ENCODE measurements around the gene UBASH3A. TPM values are rescaled to one million over a fixed set of nuclear protein-coding genes. Genes with fewer than 3 reads are reported as not detected.

The UBASH3A gene
- total and polyA plus RNA-seq, 8 donors, result 0.18 to 4.6 (median 0.31) TPM; not detected in 1

DNA sequence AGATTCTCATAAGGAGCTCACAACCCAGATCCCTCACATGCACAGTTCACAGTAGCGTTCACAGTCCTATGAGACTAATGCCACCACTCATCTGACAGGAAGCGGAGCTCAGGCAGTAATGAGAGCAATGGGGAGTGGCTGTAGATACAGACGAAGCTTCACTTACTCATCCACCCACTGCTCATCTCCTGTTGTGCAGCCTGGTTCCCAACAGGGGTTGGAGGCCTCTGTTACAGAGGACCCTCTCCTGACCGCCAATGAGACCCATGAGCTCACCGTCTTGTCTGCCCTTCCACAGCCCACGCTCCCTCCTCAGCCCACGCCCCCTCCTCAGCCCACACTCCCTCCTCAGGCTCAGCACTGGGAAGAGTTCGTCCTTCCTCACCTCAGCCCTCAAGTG, 52.8 kb downstream of the UBASH3A start:
- DNase-seq, result no peak
- intact Hi-C loops (cut with DNase I; ENCODE audit: low total_unique reads), result no loop called here

DNA sequence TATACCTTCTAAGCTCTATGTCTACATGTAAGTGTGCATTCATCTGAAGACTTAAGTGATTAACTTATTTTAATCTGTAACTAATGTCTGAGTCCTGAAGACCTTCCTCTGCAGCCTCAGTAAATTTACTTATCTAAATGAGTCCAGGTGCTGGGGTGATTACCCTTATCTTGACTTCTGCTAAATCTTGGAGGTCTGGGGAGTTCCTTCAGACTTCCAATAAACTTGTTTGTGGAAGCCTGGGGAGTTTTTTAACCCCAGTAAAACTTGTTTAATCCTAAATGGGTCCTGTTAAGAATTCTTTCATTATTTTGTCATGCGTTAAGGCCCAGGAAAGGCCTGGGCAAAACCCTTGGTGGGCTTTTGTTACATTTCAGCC, 55.4 kb downstream of the UBASH3A start:
- peaks cover 0 to under 1% (median 0%) of the 10 kb centered on the region in 3 donors for H3K27me3 ChIP-seq
- no peak overlapping the region for H3K4me3 ChIP-seq
- DNase-seq, result no peak
- intact Hi-C loops (cut with DNase I; ENCODE audit: low total_unique reads), result no loop called here
- H3K27ac ChIP-seq, result peak overlapping the region in 4 of 5 donors; percentile 51 to 93 (median 82)
- no peaks in the 10 kb centered on the region for H3K36me3 ChIP-seq
- peaks cover 16 to 46% (median 29%) of the 10 kb centered on the region in 4 donors for H3K4me1 ChIP-seq
- no peak for TF ChIP-seq EP300 (IDR thresholded peaks at IDR 0.05)
- TF ChIP-seq, protein P1, sequence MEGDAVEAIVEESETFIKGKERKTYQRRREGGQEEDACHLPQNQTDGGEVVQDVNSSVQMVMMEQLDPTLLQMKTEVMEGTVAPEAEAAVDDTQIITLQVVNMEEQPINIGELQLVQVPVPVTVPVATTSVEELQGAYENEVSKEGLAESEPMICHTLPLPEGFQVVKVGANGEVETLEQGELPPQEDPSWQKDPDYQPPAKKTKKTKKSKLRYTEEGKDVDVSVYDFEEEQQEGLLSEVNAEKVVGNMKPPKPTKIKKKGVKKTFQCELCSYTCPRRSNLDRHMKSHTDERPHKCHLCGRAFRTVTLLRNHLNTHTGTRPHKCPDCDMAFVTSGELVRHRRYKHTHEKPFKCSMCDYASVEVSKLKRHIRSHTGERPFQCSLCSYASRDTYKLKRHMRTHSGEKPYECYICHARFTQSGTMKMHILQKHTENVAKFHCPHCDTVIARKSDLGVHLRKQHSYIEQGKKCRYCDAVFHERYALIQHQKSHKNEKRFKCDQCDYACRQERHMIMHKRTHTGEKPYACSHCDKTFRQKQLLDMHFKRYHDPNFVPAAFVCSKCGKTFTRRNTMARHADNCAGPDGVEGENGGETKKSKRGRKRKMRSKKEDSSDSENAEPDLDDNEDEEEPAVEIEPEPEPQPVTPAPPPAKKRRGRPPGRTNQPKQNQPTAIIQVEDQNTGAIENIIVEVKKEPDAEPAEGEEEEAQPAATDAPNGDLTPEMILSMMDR (IDR thresholded peaks at IDR 0.05), result no peak
- no peak for TF ChIP-seq POLR2A (IDR thresholded peaks at IDR 0.05)
- no peak for TF ChIP-seq POLR2AphosphoS5 (IDR thresholded peaks at IDR 0.05)
- no peaks in the 10 kb centered on the region for H3K9me3 ChIP-seq
- 47 to 74% (median 57%) methylated on average over 1 of the region's 1 CpG for WGBS, 5 donors

More for the DNA sequence above, 52.8 kb downstream of the UBASH3A start:
- H3K9me3 ChIP-seq, result no peaks in the 10 kb centered on the region
- no peak for TF ChIP-seq POLR2A (IDR thresholded peaks at IDR 0.05)
- TF ChIP-seq POLR2AphosphoS5 (IDR thresholded peaks at IDR 0.05), result no peak
- TF ChIP-seq, protein P1 (IDR thresholded peaks at IDR 0.05), result no peak
- no peak for TF ChIP-seq EP300 (IDR thresholded peaks at IDR 0.05)
- no peak overlapping the region for H3K4me3 ChIP-seq
- peaks cover 0 to 8% (median 0%) of the 10 kb centered on the region in 3 donors for H3K27me3 ChIP-seq
- 71 to 95% (median 90%) methylated on average over 8 of the region's 8 CpGs for WGBS, 5 donors
- H3K36me3 ChIP-seq, result no peaks in the 10 kb centered on the region
- no peak overlapping the region for H3K27ac ChIP-seq
- H3K4me1 ChIP-seq, result peaks cover 9 to 26% (median 16%) of the 10 kb centered on the region in 4 donors

- Histone ChIP-seq H3K27ac (peak overlapping the region; percentile 16 to 93 (median 76)), H3K4me1 (peaks cover 23 to 52% (median 34%) of the 10 kb centered on the region in 4 donors), H3K36me3 (no peaks in the 10 kb centered on the region), H3K27me3 (no peaks in the 10 kb centered on the region), H3K9me3 (no peaks in the 10 kb centered on the region), H3K4me3 (no peak overlapping the region)
- intact Hi-C loops (cut with DNase I; ENCODE audit: low total_unique reads), result no loop called here
- DNase-seq, result no peak
- WGBS, 5 donors, result 72 to 76% (median 74%) methylated on average over 10 to 11 of the region's 11 CpGs
- no peak for TF ChIP-seq EP300 (IDR thresholded peaks at IDR 0.05)
- no peak for TF ChIP-seq POLR2AphosphoS5 (IDR thresholded peaks at IDR 0.05)
- TF ChIP-seq, protein P1 (IDR thresholded peaks at IDR 0.05), result no peak
- TF ChIP-seq POLR2A (IDR thresholded peaks at IDR 0.05), result no peak
Measured at GRCh38 chr21:42459546-42460215, 56.0 kb downstream of the UBASH3A start.

- Histone ChIP-seq H3K4me1 (peaks cover 30 to 61% (median 43%) of the 10 kb centered on the region in 4 donors), H3K27ac (peak overlapping the region; percentile 76 to 93 (median 87))
- TF ChIP-seq POLR2A (IDR thresholded peaks at IDR 0.05) (no peak), POLR2AphosphoS5 (IDR thresholded peaks at IDR 0.05) (no peak), EP300 (IDR thresholded peaks at IDR 0.05) (no peak)
- TF ChIP-seq, protein P1 (IDR thresholded peaks at IDR 0.05), result no peak
Measured at GRCh38 chr21:42460391-42461184, 56.9 kb downstream of the UBASH3A start.

More at GRCh38 chr21:42460391-42461184, 56.9 kb downstream of the UBASH3A start:
- no peaks in the 10 kb centered on the region for H3K27me3 ChIP-seq
- peak in 1 of 2 donors; percentile 91 for DNase-seq
- intact Hi-C loops (cut with DNase I; ENCODE audit: low total_unique reads), result no loop called here
- H3K4me3 ChIP-seq, result no peak overlapping the region
- 58 to 69% (median 64%) methylated on average over 14 of the region's 14 CpGs for WGBS, 5 donors
- H3K36me3 ChIP-seq, result no peaks in the 10 kb centered on the region
- no peaks in the 10 kb centered on the region for H3K9me3 ChIP-seq
